ENCODE measurements around the gene LANCL1. TPM values are rescaled to one million over a fixed set of nuclear protein-coding genes. Genes with fewer than 3 reads are reported as not detected.

The LANCL1 gene
- polyA plus RNA-seq, 1 donor from 2014 or later, result 76.7 TPM

GRCh38 chr2:210456571-210456970 lies 20.0 kb downstream of the LANCL1 start:
- no peaks in the 10 kb centered on the region for H3K9me2 ChIP-seq (ENCODE audit: insufficient read depth, low read length)
- H3K4me3 ChIP-seq (ENCODE audit: low read length), result no peak overlapping the region
- H2AFZ ChIP-seq (ENCODE audit: low read depth, low read length), result no peak overlapping the region
- TF ChIP-seq CTCF (IDR thresholded peaks at IDR 0.05; ENCODE audit: poor library complexity, severe bottlenecking) (no peak), POLR2AphosphoS5 (IDR thresholded peaks at IDR 0.05) (no peak)
- no peaks in the 10 kb centered on the region for H4K20me1 ChIP-seq (ENCODE audit: insufficient read depth)
- H3K27me3 ChIP-seq (ENCODE audit: insufficient read depth, low read depth, low read length), result no peaks in the 10 kb centered on the region
- H3K27ac ChIP-seq (ENCODE audit: low read length), result no peak overlapping the region
- H3K9me3 ChIP-seq (ENCODE audit: low read length), result no peaks in the 10 kb centered on the region
- H3F3A ChIP-seq (ENCODE audit: insufficient read depth, low read length, poor library complexity, severe bottlenecking), result no peaks in the 10 kb centered on the region
- H3K4me2 ChIP-seq (ENCODE audit: low read length), result no peak overlapping the region
- H3K79me2 ChIP-seq (replicated peaks; ENCODE audit: insufficient read depth, low read length), result peaks cover 4% of the 10 kb centered on the region
- no peak overlapping the region for H3K9ac ChIP-seq (ENCODE audit: low read length)
- H3K36me3 ChIP-seq (ENCODE audit: insufficient read depth, low read length), result peaks cover 3% of the 10 kb centered on the region

GRCh38 chr2:210454336-210454735 lies 22.2 kb downstream of the LANCL1 start:
- no peaks in the 10 kb centered on the region for H4K20me1 ChIP-seq (ENCODE audit: insufficient read depth)
- no peak overlapping the region for H3K4me3 ChIP-seq (ENCODE audit: low read length)
- H3K36me3 ChIP-seq (ENCODE audit: insufficient read depth, low read length), result peaks cover 3% of the 10 kb centered on the region
- no peak overlapping the region for H3K4me2 ChIP-seq (ENCODE audit: low read length)
- no peak overlapping the region for H2AFZ ChIP-seq (ENCODE audit: low read depth, low read length)
- no peaks in the 10 kb centered on the region for H3K9me2 ChIP-seq (ENCODE audit: insufficient read depth, low read length)
- H3F3A ChIP-seq (ENCODE audit: insufficient read depth, low read length, poor library complexity, severe bottlenecking), result no peaks in the 10 kb centered on the region
- H3K9me3 ChIP-seq (ENCODE audit: low read length), result no peaks in the 10 kb centered on the region
- H3K79me2 ChIP-seq (replicated peaks; ENCODE audit: insufficient read depth, low read length), result peaks cover 5% of the 10 kb centered on the region
- no peaks in the 10 kb centered on the region for H3K27me3 ChIP-seq (ENCODE audit: insufficient read depth, low read depth, low read length)
- TF ChIP-seq MXI1 (conservative IDR thresholded peaks at IDR 0.05; ENCODE audit: poor library complexity, severe bottlenecking), result no peak
- TF ChIP-seq CTCF (IDR thresholded peaks at IDR 0.05; ENCODE audit: poor library complexity, severe bottlenecking), result no peak
- no peak for TF ChIP-seq REST (IDR thresholded peaks at IDR 0.05; ENCODE audit: borderline replicate concordance)
- no peak for TF ChIP-seq TAF1 (IDR thresholded peaks at IDR 0.05; ENCODE audit: low read depth)
- no peak for TF ChIP-seq POLR2AphosphoS5 (IDR thresholded peaks at IDR 0.05)
- TF ChIP-seq EZH2 (IDR thresholded peaks at IDR 0.05; ENCODE audit: borderline replicate concordance, insufficient read depth, low read length, poor library complexity, severe bottlenecking), result no peak
- TF ChIP-seq SMC3 (conservative IDR thresholded peaks at IDR 0.05; ENCODE audit: poor library complexity), result no peak
- no peak overlapping the region for H3K9ac ChIP-seq (ENCODE audit: low read length)
- H3K27ac ChIP-seq (ENCODE audit: low read length), result no peak overlapping the region
